Left lung (tissue), 10 donors: Measurements from ENCODE around the gene NEK10. TPM values are rescaled to one million over a fixed set of nuclear protein-coding genes. Genes with fewer than 3 reads are reported as not detected.

ENCODE experiments used
- ATAC-seq: fragments of 200-7000 bp; cut with Tn5 transposase; one replicate; pipeline ENCODE4 v1.9.1; 2020; ENCODE audit warnings: moderate library complexity
- DNase-seq, 4 donors: peaks; one replicate each; pipeline ENCODE4 v3.0.0-alpha.2; 2013 to 2020
- H3K27ac ChIP-seq, 2 donors: fragments of 200-600 bp; sonication (generic) in 1 of 2; one replicate each; pipeline versions ENCODE4 v1.5.0 to v1.8.0; 2020 to 2021
- H3K27me3 ChIP-seq, 2 donors: fragments of 200-600 bp; sonication (generic) in 1 of 2; one replicate each; pipeline versions ENCODE4 v1.5.0 to v1.8.0; 2020 to 2021
- H3K36me3 ChIP-seq, 2 donors: fragments of 200-600 bp; sonication (generic) in 1 of 2; one replicate each; pipeline versions ENCODE4 v1.5.0 to v1.8.0; 2020 to 2021
- H3K4me1 ChIP-seq, 2 donors: fragments of 200-600 bp; one replicate each; pipeline ENCODE4 v1.8.0; 2021
- H3K4me3 ChIP-seq, 2 donors: fragments of 200-600 bp; sonication (generic) in 1 of 2; one replicate each; pipeline versions ENCODE4 v1.5.0 to v1.8.0; 2020 to 2021; ENCODE audit warnings: mild to moderate bottlenecking in 1 of 2
- H3K9me3 ChIP-seq, 2 donors: fragments of 200-600 bp; sonication (generic) in 1 of 2; one replicate each; pipeline versions ENCODE4 v1.5.0 to v1.8.0; 2020 to 2021
- intact Hi-C, 2 donors: fragments of 100-400 bp; cut with DNase I; formaldehyde crosslinking; loops; one replicate each; pipeline versions ENCODE4 v1.11.2 to v1.14.2; 2022
- polyA plus RNA-seq, 6 donors: library from polyadenylated mRNA; unstranded; fragments of 120-200 nt; gene quantifications; one replicate each; pipeline ENCODE4 v1.2.1, GENCODE V29; 2013; ENCODE audit not compliant: insufficient read length in 6 of 6
- total RNA-seq, 2 donors: library from RNA; stranded (reverse); fragmentation: NEBNext Ultra II Directional; extraction: Animal tissue kit (Norgen Biotek cat#: 25700); gene quantifications; one replicate each; pipeline ENCODE4 v1.2.1, GENCODE V29; 2021
- TF ChIP-seq, protein P1 (sequence below), 2 donors: fragments of 200-600 bp; sonication (generic) in 1 of 2; IDR thresholded peaks; one replicate each; pipeline versions ENCODE4 v1.5.0 to v1.8.0; 2021; ENCODE audit warnings: antibody characterized with exemption in 2 of 2
- donor health status: DM: no; HTN: yes; CAD: no.
- donor health status: DM: no; HTN: no; CAD: no.

NEK10 gene
- total and polyA plus RNA-seq, 8 donors: 1.5 to 7.9 (median 5.5) TPM

DNA sequence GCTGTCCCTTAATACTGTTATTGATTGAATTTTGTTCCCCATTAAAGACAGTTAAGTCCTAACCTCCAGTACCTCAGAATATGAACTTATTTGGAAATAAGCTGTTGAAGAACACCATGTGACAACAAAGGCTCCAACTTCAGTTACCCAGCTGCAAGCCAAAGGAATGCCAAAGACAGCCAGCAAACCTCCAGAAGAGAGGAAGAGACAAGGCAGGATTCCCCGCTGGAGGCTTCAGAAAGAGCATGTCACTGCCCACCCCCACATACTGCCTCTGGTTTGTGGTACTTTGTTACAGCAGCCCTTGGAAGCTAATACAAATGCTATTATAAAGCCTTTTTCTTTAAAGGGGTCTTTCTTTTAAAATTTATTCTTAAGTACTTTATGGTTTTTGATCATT is 18.4 kb upstream of the NEK10 start:
- no peak for DNase-seq
- no peaks in the 10 kb centered on the region for H3K9me3 ChIP-seq
- H3K27ac ChIP-seq: no peak overlapping the region
- H3K36me3 ChIP-seq: peaks cover 0 to 18% of the 10 kb centered on the region in 2 donors
- intact Hi-C loops: no loop called here
- H3K27me3 ChIP-seq: no peaks in the 10 kb centered on the region
- TF ChIP-seq, protein P1, sequence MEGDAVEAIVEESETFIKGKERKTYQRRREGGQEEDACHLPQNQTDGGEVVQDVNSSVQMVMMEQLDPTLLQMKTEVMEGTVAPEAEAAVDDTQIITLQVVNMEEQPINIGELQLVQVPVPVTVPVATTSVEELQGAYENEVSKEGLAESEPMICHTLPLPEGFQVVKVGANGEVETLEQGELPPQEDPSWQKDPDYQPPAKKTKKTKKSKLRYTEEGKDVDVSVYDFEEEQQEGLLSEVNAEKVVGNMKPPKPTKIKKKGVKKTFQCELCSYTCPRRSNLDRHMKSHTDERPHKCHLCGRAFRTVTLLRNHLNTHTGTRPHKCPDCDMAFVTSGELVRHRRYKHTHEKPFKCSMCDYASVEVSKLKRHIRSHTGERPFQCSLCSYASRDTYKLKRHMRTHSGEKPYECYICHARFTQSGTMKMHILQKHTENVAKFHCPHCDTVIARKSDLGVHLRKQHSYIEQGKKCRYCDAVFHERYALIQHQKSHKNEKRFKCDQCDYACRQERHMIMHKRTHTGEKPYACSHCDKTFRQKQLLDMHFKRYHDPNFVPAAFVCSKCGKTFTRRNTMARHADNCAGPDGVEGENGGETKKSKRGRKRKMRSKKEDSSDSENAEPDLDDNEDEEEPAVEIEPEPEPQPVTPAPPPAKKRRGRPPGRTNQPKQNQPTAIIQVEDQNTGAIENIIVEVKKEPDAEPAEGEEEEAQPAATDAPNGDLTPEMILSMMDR (IDR thresholded peaks at IDR 0.05): no peak
- H3K4me3 ChIP-seq: no peak overlapping the region
- ATAC-seq: no peak
- H3K4me1 ChIP-seq: no peaks in the 10 kb centered on the region

- Histone ChIP-seq H3K9me3 (no peaks in the 10 kb centered on the region), H3K27me3 (no peaks in the 10 kb centered on the region), H3K27ac (no peak overlapping the region), H3K4me3 (no peak overlapping the region), H3K36me3 (peaks cover 0 to 38% of the 10 kb centered on the region in 2 donors), H3K4me1 (no peaks in the 10 kb centered on the region)
- ATAC-seq (no peak), DNase-seq (no peak)
- TF ChIP-seq, protein P1 (IDR thresholded peaks at IDR 0.05): no peak
- intact Hi-C loops: no loop called here
Measured at GRCh38 chr3:27385504-27385903, 16.3 kb upstream of the NEK10 start.

- H3K4me3 ChIP-seq: no peak overlapping the region
- ATAC-seq (no peak), DNase-seq (peak in 1 of 4 donors; percentile 32)
- H3K36me3 ChIP-seq: peaks cover 0 to 38% of the 10 kb centered on the region in 2 donors
- H3K4me1 ChIP-seq: no peaks in the 10 kb centered on the region
- no peak overlapping the region for H3K27ac ChIP-seq
- intact Hi-C loops: no loop called here
- no peaks in the 10 kb centered on the region for H3K9me3 ChIP-seq
- H3K27me3 ChIP-seq: no peaks in the 10 kb centered on the region
- TF ChIP-seq, protein P1 (IDR thresholded peaks at IDR 0.05): no peak
Measured at GRCh38 chr3:27384191-27384590, 15.0 kb upstream of the NEK10 start.

GRCh38 chr3:27380433-27381357 is 11.5 kb upstream of the NEK10 start:
- no peak for ATAC-seq
- Histone ChIP-seq H3K27me3 (no peaks in the 10 kb centered on the region), H3K4me3 (no peak overlapping the region), H3K36me3 (peaks cover 0 to 50% of the 10 kb centered on the region in 2 donors), H3K9me3 (no peaks in the 10 kb centered on the region), H3K4me1 (no peaks in the 10 kb centered on the region), H3K27ac (no peak overlapping the region)
- intact Hi-C loops: no loop called here
- no peak for DNase-seq
- TF ChIP-seq, protein P1 (IDR thresholded peaks at IDR 0.05): no peak

DNA sequence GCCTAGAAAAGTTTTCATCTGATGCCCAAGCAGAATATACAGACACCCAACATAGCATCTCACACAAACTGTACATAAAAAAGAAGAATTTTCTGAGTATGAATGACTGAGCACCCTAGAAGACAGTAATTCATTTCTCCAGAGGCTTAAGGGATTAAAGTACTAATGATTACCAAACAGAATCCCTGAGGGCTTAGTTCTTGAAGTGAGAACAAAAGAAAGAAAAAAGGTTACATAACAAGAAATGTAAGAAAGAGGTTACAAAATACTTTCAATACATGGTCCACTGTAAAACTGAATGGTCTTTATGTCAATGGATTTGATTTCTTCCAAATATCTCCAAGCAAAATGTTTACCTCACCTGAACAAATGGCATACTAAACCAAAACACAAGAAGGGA is 9.1 kb upstream of the NEK10 start:
- no peaks in the 10 kb centered on the region for H3K27me3 ChIP-seq
- no peak overlapping the region for H3K27ac ChIP-seq
- peaks cover 0 to 38% of the 10 kb centered on the region in 2 donors for H3K36me3 ChIP-seq
- no peak overlapping the region for H3K4me3 ChIP-seq
- ATAC-seq: no peak
- DNase-seq: no peak
- H3K4me1 ChIP-seq: no peaks in the 10 kb centered on the region
- H3K9me3 ChIP-seq: no peaks in the 10 kb centered on the region
- intact Hi-C loops: no loop called here
- TF ChIP-seq, protein P1 (IDR thresholded peaks at IDR 0.05): no peak
